CD14-positive monocyte (primary cell): ENCODE data around the gene EIF4A3. TPM values are rescaled to one million over a fixed set of nuclear protein-coding genes. Genes with fewer than 3 reads are reported as not detected.

Source experiments
- DNase-seq, 3 donors: peaks; one replicate each; pipeline ENCODE4 v3.0.0-alpha.2; 2011 to 2022
- H2AFZ ChIP-seq: 2 replicates; pipeline ENCODE4 v1.6.0; 2012; ENCODE audit warnings: mild to moderate bottlenecking, low read depth, low read length, inconsistent platforms; ENCODE audit not compliant: insufficient read depth, poor library complexity, severe bottlenecking
- H3K27ac ChIP-seq, 2 donors: 1 replicate in 1 of 2; 2 replicates in 1 of 2; pipeline ENCODE4 v1.5.1; 2012 to 2013; ENCODE audit warnings: low read length in 2 of 2, control low read depth in 1 of 2, inconsistent platforms in 1 of 2, low read depth in 1 of 2, mild to moderate bottlenecking in 1 of 2
- H3K27me3 ChIP-seq, 2 donors: one replicate each; pipeline versions ENCODE4 v1.6.0 to v1.6.1; 2011 to 2013; ENCODE audit warnings: low read length in 2 of 2; ENCODE audit not compliant: control insufficient read depth in 2 of 2, insufficient read depth in 2 of 2
- H3K36me3 ChIP-seq, 2 donors: replicated peaks in 1 of 2; 1 replicate in 1 of 2; 2 replicates in 1 of 2; pipeline versions ENCODE4 v1.5.1 to v1.6.1; 2012 to 2013; ENCODE audit warnings: low read length in 2 of 2, control low read depth in 1 of 2, inconsistent platforms in 1 of 2, mild to moderate bottlenecking in 1 of 2; ENCODE audit not compliant: insufficient read depth in 2 of 2, control insufficient read depth in 1 of 2
- H3K4me1 ChIP-seq, 2 donors: 1 replicate in 1 of 2; 2 replicates in 1 of 2; pipeline versions ENCODE4 v1.5.1 to v1.6.1; 2012 to 2013; ENCODE audit warnings: low read length in 2 of 2, control low read depth in 1 of 2, inconsistent platforms in 1 of 2, mild to moderate bottlenecking in 1 of 2, moderate library complexity in 1 of 2; ENCODE audit not compliant: insufficient read depth in 2 of 2, control insufficient read depth in 1 of 2
- H3K4me2 ChIP-seq: replicated peaks from 2 replicates; pipeline ENCODE3; 2012; ENCODE audit warnings: low read length, moderate library complexity, mild to moderate bottlenecking; ENCODE audit not compliant: poor library complexity, severe bottlenecking; ENCODE audit errors: extremely low read depth
- H3K4me3 ChIP-seq, 3 experiments: fragments of 200-600 bp in 1 of 3; sonication (generic) in 1 of 3; replicated peaks in 1 of 3; 1 replicate in 2 of 3; 2 replicates in 1 of 3; pipeline ENCODE4 v1.5.1; 2011 to 2013; ENCODE audit warnings: low read length in 3 of 3, mild to moderate bottlenecking in 3 of 3, control low read depth in 2 of 3, low read depth in 2 of 3, inconsistent platforms in 1 of 3, moderate library complexity in 1 of 3
- H3K79me2 ChIP-seq: 2 replicates; pipeline ENCODE4 v1.6.0; 2012; ENCODE audit warnings: mild to moderate bottlenecking, control low read depth, inconsistent platforms, low read length, moderate library complexity; ENCODE audit not compliant: insufficient read depth
- H3K9ac ChIP-seq: 2 replicates; pipeline ENCODE4 v1.6.0; 2017; ENCODE audit warnings: low read length, mild to moderate bottlenecking; ENCODE audit not compliant: insufficient read depth, poor library complexity, severe bottlenecking
- H3K9me3 ChIP-seq, 2 donors: replicated peaks in 1 of 2; 1 replicate in 1 of 2; 2 replicates in 1 of 2; pipeline versions ENCODE4 v1.5.1 to v1.6.1; 2012 to 2013; ENCODE audit warnings: low read length in 2 of 2, control low read depth in 1 of 2; ENCODE audit not compliant: control insufficient read depth in 1 of 2, insufficient read depth in 1 of 2
- H4K20me1 ChIP-seq: 2 replicates; pipeline ENCODE4 v1.6.0; 2012; ENCODE audit warnings: mild to moderate bottlenecking, low read length, control low read depth, moderate library complexity; ENCODE audit not compliant: insufficient read depth
- H3K27ac Mint-ChIP-seq, 7 donors: one replicate each; pipeline ENCODE4 v1.8.0; 2020; ENCODE audit warnings: mild to moderate bottlenecking in 7 of 7, mixed read lengths in 7 of 7, moderate library complexity in 6 of 7, inconsistent platforms in 2 of 7
- H3K27me3 Mint-ChIP-seq, 3 donors: one replicate each; pipeline ENCODE4 v1.8.0; 2021 to 2022; ENCODE audit warnings: low read depth in 3 of 3, mild to moderate bottlenecking in 3 of 3, mixed read lengths in 3 of 3, moderate library complexity in 3 of 3, inconsistent platforms in 1 of 3
- H3K36me3 Mint-ChIP-seq, 2 donors: one replicate each; pipeline ENCODE4 v1.8.0; 2020; ENCODE audit warnings: mixed read lengths in 2 of 2, inconsistent platforms in 1 of 2, mild to moderate bottlenecking in 1 of 2
- H3K4me1 Mint-ChIP-seq: one replicate; pipeline ENCODE4 v1.8.0; 2020; ENCODE audit warnings: mild to moderate bottlenecking, mixed read lengths
- H3K4me3 Mint-ChIP-seq, 2 donors: one replicate each; pipeline ENCODE4 v1.8.0; 2020; ENCODE audit warnings: mild to moderate bottlenecking in 2 of 2, mixed read lengths in 2 of 2, moderate library complexity in 1 of 2
- H3K9me3 Mint-ChIP-seq, 7 donors: one replicate each; pipeline ENCODE4 v1.8.0; 2020 to 2022; ENCODE audit warnings: mixed read lengths in 7 of 7, mild to moderate bottlenecking in 6 of 7, moderate library complexity in 6 of 7, inconsistent platforms in 2 of 7
- CTCF ChIP-seq: fragments of 200-600 bp; IDR thresholded peaks from one replicate; pipeline ENCODE4 v1.8.0; 2022; ENCODE audit warnings: antibody characterized with exemption, mild to moderate bottlenecking
- WGBS: methylation state at CpG from one replicate; pipeline ENCODE4 v1.1.5; 2013; ENCODE audit warnings: missing lambda C conversion rate; ENCODE audit not compliant: insufficient coverage; 5-methylcytosine and 5-hydroxymethylcytosine counted together
- intact Hi-C, 2 donors: fragments of 100-400 bp; cut with micrococcal nuclease; formaldehyde crosslinking; loops; one replicate each; pipeline versions ENCODE4 v1.15.0 to v1.15.1; 2023
- polyA plus RNA-seq, 3 donors: library from polyadenylated mRNA; depleted of rRNA in 1 of 3; unstranded in 2 of 3; stranded (reverse) in 1 of 3; fragments of 300-500 nt in 2 of 3; fragments of >200 nt in 1 of 3; fragmentation: Illumina TruSeq in 2 of 3; gene quantifications; 1 replicate in 2 of 3; 2 replicates in 1 of 3; pipeline ENCODE4 v1.2.3, GENCODE V29; 2012 to 2021

Gene EIF4A3
- polyA plus RNA-seq, 3 donors = 101 to 180 (median 106) TPM

DNA sequence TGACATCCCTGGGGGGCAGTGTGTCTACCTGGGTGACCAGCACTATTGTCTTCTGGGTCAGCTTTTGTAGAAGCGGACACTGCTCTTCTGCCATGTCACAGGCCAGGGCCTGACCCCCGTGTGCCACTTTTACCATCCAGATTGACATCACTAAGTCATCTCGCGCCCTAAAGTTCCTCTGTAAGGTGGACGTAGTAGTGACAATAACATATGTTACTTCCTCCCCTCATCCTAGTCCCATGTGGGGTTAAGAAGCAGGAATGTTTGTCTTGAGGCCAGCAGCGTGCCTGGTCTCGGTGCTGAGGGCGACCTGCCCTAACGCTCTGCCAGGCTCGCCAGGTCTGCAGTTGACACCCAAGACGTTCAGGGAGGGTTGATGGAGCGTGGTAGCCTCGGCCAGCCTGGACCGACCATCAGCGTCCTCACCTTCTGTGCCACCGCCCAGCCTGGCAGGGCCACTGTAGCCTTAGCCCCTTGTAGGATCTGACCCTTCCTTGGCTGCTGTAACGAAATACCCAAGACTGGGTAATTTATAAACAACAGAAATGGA lies 24.8 kb downstream of the EIF4A3 start:
- Mint-ChIP-seq H3K4me3 (no peak overlapping the region), H3K36me3 (peaks cover 13 to 29% of the 10 kb centered on the region in 2 donors), H3K27ac (no peak overlapping the region), H3K27me3 (peaks cover 3 to 7% (median 5%) of the 10 kb centered on the region in 3 donors), H3K9me3 (no peaks in the 10 kb centered on the region), H3K4me1 (no peaks in the 10 kb centered on the region)
- Histone ChIP-seq H3K9me3 (no peaks in the 10 kb centered on the region), H3K27me3 (no peaks in the 10 kb centered on the region), H2AFZ (no peak overlapping the region), H3K4me3 (no peak overlapping the region), H3K36me3 (peaks cover 18 to 21% of the 10 kb centered on the region in 2 donors), H3K27ac (no peak overlapping the region), H4K20me1 (no peaks in the 10 kb centered on the region), H3K4me1 (no peaks in the 10 kb centered on the region), H3K79me2 (no peaks in the 10 kb centered on the region), H3K9ac (no peak overlapping the region), H3K4me2 (no peak overlapping the region)
- intact Hi-C loops = no loop called here
- TF ChIP-seq CTCF = no peak
- WGBS = 97% methylated on average over 12 of the region's 17 CpGs
- no peak for DNase-seq

GRCh38 chr17:80119839-80120238 lies 27.1 kb downstream of the EIF4A3 start:
- no peak for DNase-seq
- 93% methylated on average over 8 of the region's 9 CpGs for WGBS
- peaks cover 0 to under 1% (median 0%) of the 10 kb centered on the region in 7 donors for H3K9me3 Mint-ChIP-seq
- TF ChIP-seq CTCF = no peak
- no peak overlapping the region for H3K27ac Mint-ChIP-seq
- no peak overlapping the region for H3K9ac ChIP-seq
- H3K36me3 Mint-ChIP-seq = peaks cover 34 to 51% of the 10 kb centered on the region in 2 donors
- no peaks in the 10 kb centered on the region for H3K4me1 Mint-ChIP-seq
- H3K27me3 ChIP-seq = no peaks in the 10 kb centered on the region
- H3K4me3 ChIP-seq = no peak overlapping the region
- no peak overlapping the region for H2AFZ ChIP-seq
- H3K4me2 ChIP-seq = no peak overlapping the region
- no peaks in the 10 kb centered on the region for H3K4me1 ChIP-seq
- H3K27ac ChIP-seq = no peak overlapping the region
- H3K9me3 ChIP-seq = no peaks in the 10 kb centered on the region
- H4K20me1 ChIP-seq = no peaks in the 10 kb centered on the region
- intact Hi-C loops = no loop called here
- no peak overlapping the region for H3K4me3 Mint-ChIP-seq
- H3K36me3 ChIP-seq = peaks cover 22 to 29% of the 10 kb centered on the region in 2 donors
- H3K27me3 Mint-ChIP-seq = peaks cover 0 to 4% (median 0%) of the 10 kb centered on the region in 3 donors
- H3K79me2 ChIP-seq = no peaks in the 10 kb centered on the region
